NCI-H446 (cell line): Measurements from ENCODE around the gene DMBX1.

Experiments used
- DNase-seq, 2 experiments: peaks; one replicate each; lab custom pipeline; 2025; lab: John Stamatoyannopoulos, UW

DMBX1 gene

GRCh38 chr1:46489638-46490405 lies at the start of gene DMBX1:
Gene DMBX1 (plus strand): TSS chr1:46489836. CDS start chr1:46507011, 17,175 bp downstream.
- peak in 1 of 2 experiments; percentile 56 for DNase-seq

- no peak for DNase-seq
These were observed 49.2 kb upstream of the DMBX1 start for GRCh38 chr1:46440478-46440877.

- peak; percentile 29 to 80 for DNase-seq
These were observed 47.1 kb upstream of the DMBX1 start for GRCh38 chr1:46442317-46443161.

- no peak for DNase-seq
These were observed 45.2 kb upstream of the DMBX1 start for GRCh38 chr1:46444466-46444865.

- no peak for DNase-seq
These were observed 43.8 kb upstream of the DMBX1 start for GRCh38 chr1:46445773-46446256.

- DNase-seq, result peak; percentile 55 to 69
These were observed 42.8 kb upstream of the DMBX1 start for GRCh38 chr1:46446646-46447498.

GRCh38 chr1:46447499-46448108 lies 42.0 kb upstream of the DMBX1 start:
- DNase-seq, result no peak

GRCh38 chr1:46448109-46448911 lies 41.3 kb upstream of the DMBX1 start:
- no peak for DNase-seq

GRCh38 chr1:46449223-46450159 lies 40.1 kb upstream of the DMBX1 start:
- DNase-seq, result no peak

GRCh38 chr1:46450160-46450517 lies 39.5 kb upstream of the DMBX1 start:
- DNase-seq, result no peak

- DNase-seq, result no peak
These were observed 37.4 kb upstream of the DMBX1 start for GRCh38 chr1:46451948-46452930.

GRCh38 chr1:46452931-46453325 lies 36.7 kb upstream of the DMBX1 start:
- DNase-seq, result no peak

- DNase-seq, result no peak
These were observed 36.2 kb upstream of the DMBX1 start for GRCh38 chr1:46453449-46453848.

GRCh38 chr1:46455951-46456350 lies 33.7 kb upstream of the DMBX1 start:
- no peak for DNase-seq

GRCh38 chr1:46456411-46456963 lies 33.1 kb upstream of the DMBX1 start:
- peak in 1 of 2 experiments; percentile 29 for DNase-seq

GRCh38 chr1:46457178-46457577 lies 32.5 kb upstream of the DMBX1 start:
- no peak for DNase-seq

- DNase-seq, result no peak
These were observed 31.4 kb upstream of the DMBX1 start for GRCh38 chr1:46458190-46458589.

- DNase-seq, result no peak
These were observed 30.8 kb upstream of the DMBX1 start for GRCh38 chr1:46458846-46459245.
